ENCODE measurements around the gene PLCB1.

PLCB1 gene

GRCh38 chr20:8394308-8394945, 262.4 kb downstream of the PLCB1 start:
- no peak for TF ChIP-seq CTCF (conservative IDR thresholded peaks at IDR 0.05; ENCODE audit: control insufficient read depth, insufficient read depth, low read depth, low read length)
- peak; percentile 80 for DNase-seq (ENCODE audit: low read depth)
- no peak overlapping the region for H3K4me3 ChIP-seq (ENCODE audit: control insufficient read depth, low read depth, low read length)

GRCh38 chr20:8395956-8396355, 263.9 kb downstream of the PLCB1 start:
- no peak for TF ChIP-seq CTCF (conservative IDR thresholded peaks at IDR 0.05; ENCODE audit: control insufficient read depth, insufficient read depth, low read depth, low read length)
- no peak for DNase-seq (ENCODE audit: low read depth)
- H3K4me3 ChIP-seq (ENCODE audit: control insufficient read depth, low read depth, low read length), result no peak overlapping the region

GRCh38 chr20:8398263-8399051, 266.4 kb downstream of the PLCB1 start:
- TF ChIP-seq CTCF (conservative IDR thresholded peaks at IDR 0.05; ENCODE audit: control insufficient read depth, insufficient read depth, low read depth, low read length), result peak; percentile 15
- H3K4me3 ChIP-seq (ENCODE audit: control insufficient read depth, low read depth, low read length), result no peak overlapping the region
- DNase-seq (ENCODE audit: low read depth), result no peak

- no peak for DNase-seq (ENCODE audit: low read depth)
- TF ChIP-seq CTCF (conservative IDR thresholded peaks at IDR 0.05; ENCODE audit: control insufficient read depth, insufficient read depth, low read depth, low read length), result no peak
- no peak overlapping the region for H3K4me3 ChIP-seq (ENCODE audit: control insufficient read depth, low read depth, low read length)
Observed at GRCh38 chr20:8399947-8400346, 267.9 kb downstream of the PLCB1 start.

GRCh38 chr20:8400486-8400885, 268.4 kb downstream of the PLCB1 start:
- DNase-seq (ENCODE audit: low read depth), result no peak
- H3K4me3 ChIP-seq (ENCODE audit: control insufficient read depth, low read depth, low read length), result no peak overlapping the region
- no peak for TF ChIP-seq CTCF (conservative IDR thresholded peaks at IDR 0.05; ENCODE audit: control insufficient read depth, insufficient read depth, low read depth, low read length)

- TF ChIP-seq CTCF (conservative IDR thresholded peaks at IDR 0.05; ENCODE audit: control insufficient read depth, insufficient read depth, low read depth, low read length), result no peak
- DNase-seq (ENCODE audit: low read depth), result peak; percentile 16
- no peak overlapping the region for H3K4me3 ChIP-seq (ENCODE audit: control insufficient read depth, low read depth, low read length)
Observed at GRCh38 chr20:8401556-8401955, 269.5 kb downstream of the PLCB1 start.

All from fibroblast of mammary gland (primary cell).